CD14-positive monocyte (primary cell): ENCODE data around the gene KCNJ1. TPM values are rescaled to one million over a fixed set of nuclear protein-coding genes. Genes with fewer than 3 reads are reported as not detected.

Experiments used
- DNase-seq, 3 donors: peaks; one replicate each; pipeline ENCODE4 v3.0.0-alpha.2; 2011 to 2022
- H2AFZ ChIP-seq: 2 replicates; pipeline ENCODE4 v1.6.0; 2012; ENCODE audit warnings: mild to moderate bottlenecking, low read depth, low read length, inconsistent platforms; ENCODE audit not compliant: insufficient read depth, poor library complexity, severe bottlenecking
- H3K27ac ChIP-seq, 2 donors: 1 replicate in 1 of 2; 2 replicates in 1 of 2; pipeline ENCODE4 v1.5.1; 2012 to 2013; ENCODE audit warnings: low read length in 2 of 2, control low read depth in 1 of 2, inconsistent platforms in 1 of 2, low read depth in 1 of 2, mild to moderate bottlenecking in 1 of 2
- H3K27me3 ChIP-seq, 2 donors: one replicate each; pipeline versions ENCODE4 v1.6.0 to v1.6.1; 2011 to 2013; ENCODE audit warnings: low read length in 2 of 2; ENCODE audit not compliant: control insufficient read depth in 2 of 2, insufficient read depth in 2 of 2
- H3K36me3 ChIP-seq, 2 donors: replicated peaks in 1 of 2; 1 replicate in 1 of 2; 2 replicates in 1 of 2; pipeline versions ENCODE4 v1.5.1 to v1.6.1; 2012 to 2013; ENCODE audit warnings: low read length in 2 of 2, control low read depth in 1 of 2, inconsistent platforms in 1 of 2, mild to moderate bottlenecking in 1 of 2; ENCODE audit not compliant: insufficient read depth in 2 of 2, control insufficient read depth in 1 of 2
- H3K4me1 ChIP-seq, 2 donors: 1 replicate in 1 of 2; 2 replicates in 1 of 2; pipeline versions ENCODE4 v1.5.1 to v1.6.1; 2012 to 2013; ENCODE audit warnings: low read length in 2 of 2, control low read depth in 1 of 2, inconsistent platforms in 1 of 2, mild to moderate bottlenecking in 1 of 2, moderate library complexity in 1 of 2; ENCODE audit not compliant: insufficient read depth in 2 of 2, control insufficient read depth in 1 of 2
- H3K4me2 ChIP-seq: replicated peaks from 2 replicates; pipeline ENCODE3; 2012; ENCODE audit warnings: low read length, moderate library complexity, mild to moderate bottlenecking; ENCODE audit not compliant: poor library complexity, severe bottlenecking; ENCODE audit errors: extremely low read depth
- H3K4me3 ChIP-seq, 3 experiments: fragments of 200-600 bp in 1 of 3; sonication (generic) in 1 of 3; replicated peaks in 1 of 3; 1 replicate in 2 of 3; 2 replicates in 1 of 3; pipeline ENCODE4 v1.5.1; 2011 to 2013; ENCODE audit warnings: low read length in 3 of 3, mild to moderate bottlenecking in 3 of 3, control low read depth in 2 of 3, low read depth in 2 of 3, inconsistent platforms in 1 of 3, moderate library complexity in 1 of 3
- H3K79me2 ChIP-seq: 2 replicates; pipeline ENCODE4 v1.6.0; 2012; ENCODE audit warnings: mild to moderate bottlenecking, control low read depth, inconsistent platforms, low read length, moderate library complexity; ENCODE audit not compliant: insufficient read depth
- H3K9ac ChIP-seq: 2 replicates; pipeline ENCODE4 v1.6.0; 2017; ENCODE audit warnings: low read length, mild to moderate bottlenecking; ENCODE audit not compliant: insufficient read depth, poor library complexity, severe bottlenecking
- H3K9me3 ChIP-seq, 2 donors: replicated peaks in 1 of 2; 1 replicate in 1 of 2; 2 replicates in 1 of 2; pipeline versions ENCODE4 v1.5.1 to v1.6.1; 2012 to 2013; ENCODE audit warnings: low read length in 2 of 2, control low read depth in 1 of 2; ENCODE audit not compliant: control insufficient read depth in 1 of 2, insufficient read depth in 1 of 2
- H4K20me1 ChIP-seq: 2 replicates; pipeline ENCODE4 v1.6.0; 2012; ENCODE audit warnings: mild to moderate bottlenecking, low read length, control low read depth, moderate library complexity; ENCODE audit not compliant: insufficient read depth
- H3K27ac Mint-ChIP-seq, 7 donors: one replicate each; pipeline ENCODE4 v1.8.0; 2020; ENCODE audit warnings: mild to moderate bottlenecking in 7 of 7, mixed read lengths in 7 of 7, moderate library complexity in 6 of 7, inconsistent platforms in 2 of 7
- H3K27me3 Mint-ChIP-seq, 3 donors: one replicate each; pipeline ENCODE4 v1.8.0; 2021 to 2022; ENCODE audit warnings: low read depth in 3 of 3, mild to moderate bottlenecking in 3 of 3, mixed read lengths in 3 of 3, moderate library complexity in 3 of 3, inconsistent platforms in 1 of 3
- H3K36me3 Mint-ChIP-seq, 2 donors: one replicate each; pipeline ENCODE4 v1.8.0; 2020; ENCODE audit warnings: mixed read lengths in 2 of 2, inconsistent platforms in 1 of 2, mild to moderate bottlenecking in 1 of 2
- H3K4me1 Mint-ChIP-seq: one replicate; pipeline ENCODE4 v1.8.0; 2020; ENCODE audit warnings: mild to moderate bottlenecking, mixed read lengths
- H3K4me3 Mint-ChIP-seq, 2 donors: one replicate each; pipeline ENCODE4 v1.8.0; 2020; ENCODE audit warnings: mild to moderate bottlenecking in 2 of 2, mixed read lengths in 2 of 2, moderate library complexity in 1 of 2
- H3K9me3 Mint-ChIP-seq, 7 donors: one replicate each; pipeline ENCODE4 v1.8.0; 2020 to 2022; ENCODE audit warnings: mixed read lengths in 7 of 7, mild to moderate bottlenecking in 6 of 7, moderate library complexity in 6 of 7, inconsistent platforms in 2 of 7
- WGBS: methylation state at CpG from one replicate; pipeline ENCODE4 v1.1.5; 2013; ENCODE audit warnings: missing lambda C conversion rate; ENCODE audit not compliant: insufficient coverage; 5-methylcytosine and 5-hydroxymethylcytosine counted together
- intact Hi-C, 2 donors: fragments of 100-400 bp; cut with micrococcal nuclease; formaldehyde crosslinking; loops; one replicate each; pipeline versions ENCODE4 v1.15.0 to v1.15.1; 2023
- polyA plus RNA-seq, 3 donors: library from polyadenylated mRNA; depleted of rRNA in 1 of 3; unstranded in 2 of 3; stranded (reverse) in 1 of 3; fragments of 300-500 nt in 2 of 3; fragments of >200 nt in 1 of 3; fragmentation: Illumina TruSeq in 2 of 3; gene quantifications; 1 replicate in 2 of 3; 2 replicates in 1 of 3; pipeline ENCODE4 v1.2.3, GENCODE V29; 2012 to 2021
- TF ChIP-seq, protein P1 (sequence below): fragments of 200-600 bp; IDR thresholded peaks from one replicate; pipeline ENCODE4 v1.8.0; 2022; ENCODE audit warnings: antibody characterized with exemption, mild to moderate bottlenecking

The KCNJ1 gene
- polyA plus RNA-seq, 3 donors = 0.12 to 0.47 TPM; not detected in 1

DNA sequence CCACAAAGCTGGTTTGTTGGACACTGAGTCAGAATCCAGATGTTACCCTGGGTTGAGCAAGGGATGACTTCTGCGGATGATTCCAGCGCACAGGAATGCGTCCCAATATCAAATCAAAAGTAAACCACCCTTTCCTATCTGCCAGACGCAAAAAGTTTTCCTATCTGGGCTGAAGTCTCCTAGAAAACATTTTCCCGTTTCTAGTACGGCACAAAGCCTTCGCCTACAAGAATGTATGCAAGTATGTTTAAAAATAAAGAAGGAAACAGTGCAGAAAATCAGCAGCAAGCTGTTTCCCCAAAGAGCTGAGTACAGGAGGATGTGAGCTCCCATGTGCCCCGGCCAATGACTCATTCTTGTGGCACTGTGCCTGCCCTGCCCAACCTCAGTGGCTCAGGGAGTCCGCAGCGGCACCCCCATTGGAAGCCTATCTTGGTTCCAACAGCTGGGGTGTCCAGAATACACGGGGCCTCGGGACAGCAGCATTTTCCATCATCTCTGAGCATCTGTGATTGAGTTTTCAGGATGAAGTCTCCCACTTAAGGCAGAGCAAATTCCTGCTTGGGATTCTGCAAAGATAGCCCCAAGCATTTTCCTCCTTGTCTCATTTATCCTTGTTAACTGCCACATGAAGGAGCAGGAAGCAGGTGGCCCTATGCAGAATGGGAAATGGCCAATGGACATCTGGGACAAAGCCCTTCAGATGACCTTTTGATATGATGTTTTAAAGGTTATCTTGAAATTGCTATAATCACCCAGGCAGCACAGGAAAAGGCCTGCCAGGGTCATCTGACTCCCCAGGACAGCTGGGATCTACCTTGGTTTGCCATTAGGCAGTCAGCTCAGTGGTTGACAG is 41.5 kb upstream of the KCNJ1 start:
- peak overlapping the region; percentile 31 for H2AFZ ChIP-seq
- H3K36me3 ChIP-seq = no peaks in the 10 kb centered on the region
- H3K4me1 ChIP-seq = peaks cover 53 to 56% of the 10 kb centered on the region in 2 donors
- DNase-seq = peak; percentile 56 to 79 (median 68)
- peak overlapping the region in 1 of 2 donors; percentile 60 for H3K4me3 Mint-ChIP-seq
- H3K27ac ChIP-seq = peak overlapping the region in 1 of 2 donors; percentile 18
- intact Hi-C loops = no loop called here
- H3K4me3 ChIP-seq = peak overlapping the region in 1 of 3 experiments; percentile 43
- peaks cover 0 to 4% (median 0%) of the 10 kb centered on the region in 7 donors for H3K9me3 Mint-ChIP-seq
- no peaks in the 10 kb centered on the region for H3K9me3 ChIP-seq
- WGBS = 1% methylated on average over 11 of the region's 12 CpGs
- no peaks in the 10 kb centered on the region for H3K79me2 ChIP-seq
- peak overlapping the region; percentile 42 for H3K4me2 ChIP-seq
- H3K27me3 ChIP-seq = no peaks in the 10 kb centered on the region
- H3K36me3 Mint-ChIP-seq = no peaks in the 10 kb centered on the region
- peaks cover 59% of the 10 kb centered on the region for H3K4me1 Mint-ChIP-seq
- TF ChIP-seq, protein P1, sequence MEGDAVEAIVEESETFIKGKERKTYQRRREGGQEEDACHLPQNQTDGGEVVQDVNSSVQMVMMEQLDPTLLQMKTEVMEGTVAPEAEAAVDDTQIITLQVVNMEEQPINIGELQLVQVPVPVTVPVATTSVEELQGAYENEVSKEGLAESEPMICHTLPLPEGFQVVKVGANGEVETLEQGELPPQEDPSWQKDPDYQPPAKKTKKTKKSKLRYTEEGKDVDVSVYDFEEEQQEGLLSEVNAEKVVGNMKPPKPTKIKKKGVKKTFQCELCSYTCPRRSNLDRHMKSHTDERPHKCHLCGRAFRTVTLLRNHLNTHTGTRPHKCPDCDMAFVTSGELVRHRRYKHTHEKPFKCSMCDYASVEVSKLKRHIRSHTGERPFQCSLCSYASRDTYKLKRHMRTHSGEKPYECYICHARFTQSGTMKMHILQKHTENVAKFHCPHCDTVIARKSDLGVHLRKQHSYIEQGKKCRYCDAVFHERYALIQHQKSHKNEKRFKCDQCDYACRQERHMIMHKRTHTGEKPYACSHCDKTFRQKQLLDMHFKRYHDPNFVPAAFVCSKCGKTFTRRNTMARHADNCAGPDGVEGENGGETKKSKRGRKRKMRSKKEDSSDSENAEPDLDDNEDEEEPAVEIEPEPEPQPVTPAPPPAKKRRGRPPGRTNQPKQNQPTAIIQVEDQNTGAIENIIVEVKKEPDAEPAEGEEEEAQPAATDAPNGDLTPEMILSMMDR = no peak
- H3K27ac Mint-ChIP-seq = peak overlapping the region in 2 of 7 donors; percentile 24 to 75
- no peaks in the 10 kb centered on the region for H4K20me1 ChIP-seq
- H3K9ac ChIP-seq = no peak overlapping the region
- H3K27me3 Mint-ChIP-seq = peaks cover 4 to 12% (median 9%) of the 10 kb centered on the region in 3 donors

DNA sequence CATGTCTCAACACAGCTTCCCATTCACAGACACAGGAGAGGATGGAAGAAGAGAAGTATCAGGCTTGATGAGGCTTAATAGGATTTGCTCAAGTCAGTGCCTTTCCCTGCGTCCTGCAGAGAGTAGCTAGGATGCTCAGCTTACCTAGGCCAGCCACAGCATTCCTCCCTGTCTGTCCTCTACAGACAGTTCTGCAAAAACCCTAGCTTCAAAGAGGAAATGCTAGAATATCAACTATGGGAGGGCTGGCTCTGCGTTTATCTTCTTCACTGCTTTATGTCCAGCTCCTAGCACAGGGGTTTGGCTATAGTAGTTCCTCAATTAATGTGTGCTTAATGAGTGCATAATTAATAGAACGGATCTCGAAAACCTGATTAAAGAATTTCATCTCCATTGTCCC is 40.5 kb upstream of the KCNJ1 start:
- no peaks in the 10 kb centered on the region for H3K9me3 ChIP-seq
- no CpG with 5 or more reads among the region's 4 CpGs for WGBS
- peak overlapping the region in 1 of 7 donors; percentile 42 for H3K27ac Mint-ChIP-seq
- H3K4me1 ChIP-seq = peaks cover 57 to 61% of the 10 kb centered on the region in 2 donors
- H2AFZ ChIP-seq = no peak overlapping the region
- H3K36me3 Mint-ChIP-seq = no peaks in the 10 kb centered on the region
- H3K27me3 ChIP-seq = no peaks in the 10 kb centered on the region
- H3K4me3 Mint-ChIP-seq = no peak overlapping the region
- TF ChIP-seq, protein P1 = no peak
- no peak overlapping the region for H3K27ac ChIP-seq
- DNase-seq = no peak
- intact Hi-C loops = no loop called here
- no peak overlapping the region for H3K4me3 ChIP-seq
- peaks cover 8 to 12% (median 10%) of the 10 kb centered on the region in 3 donors for H3K27me3 Mint-ChIP-seq
- H3K4me2 ChIP-seq = no peak overlapping the region
- no peak overlapping the region for H3K9ac ChIP-seq
- H4K20me1 ChIP-seq = no peaks in the 10 kb centered on the region
- H3K36me3 ChIP-seq = no peaks in the 10 kb centered on the region
- no peaks in the 10 kb centered on the region for H3K79me2 ChIP-seq
- peaks cover 0 to 4% (median 0%) of the 10 kb centered on the region in 7 donors for H3K9me3 Mint-ChIP-seq
- H3K4me1 Mint-ChIP-seq = peaks cover 64% of the 10 kb centered on the region
